Kidney (tissue), 14 donors: ENCODE data around the gene ARHGAP42. TPM values are rescaled to one million over a fixed set of nuclear protein-coding genes. Genes with fewer than 3 reads are reported as not detected.

Source experiments
- DNase-seq, 5 donors: peaks; one replicate each; pipeline ENCODE4 v3.0.0-alpha.2; 2013 to 2020
- FAIRE-seq: peaks from 2 replicates; lab custom pipeline; 2012; peaks lifted over from hg19 to GRCh38; lab: Jason Lieb, UNC
- H3K27ac ChIP-seq, 2 donors: one replicate each; pipeline ENCODE4 v1.7.0; 2013; ENCODE audit warnings: low read depth in 2 of 2, low read length in 2 of 2, inconsistent platforms in 1 of 2
- H3K27me3 ChIP-seq: one replicate; pipeline ENCODE4 v1.7.1; 2013; ENCODE audit warnings: low read length, inconsistent platforms; ENCODE audit not compliant: control insufficient read depth, insufficient read depth
- H3K36me3 ChIP-seq, 3 donors: one replicate each; pipeline versions ENCODE4 v1.7.0 to v1.7.1; 2013; ENCODE audit warnings: low read length in 3 of 3, control low read depth in 1 of 3, inconsistent platforms in 1 of 3; ENCODE audit not compliant: insufficient read depth in 3 of 3, control insufficient read depth in 2 of 3
- H3K4me1 ChIP-seq, 3 donors: one replicate each; pipeline versions ENCODE4 v1.7.0 to v1.7.1; 2013; ENCODE audit warnings: low read length in 3 of 3, inconsistent platforms in 1 of 3, low read depth in 1 of 3; ENCODE audit not compliant: control insufficient read depth in 2 of 3, insufficient read depth in 2 of 3
- H3K4me3 ChIP-seq, 3 donors: one replicate each; pipeline versions ENCODE4 v1.7.0 to v1.8.1; 2013; ENCODE audit warnings: low read length in 3 of 3, control low read depth in 1 of 3, inconsistent platforms in 1 of 3
- H3K9ac ChIP-seq, 3 donors: one replicate each; pipeline versions ENCODE4 v1.7.0 to v1.7.1; 2013; ENCODE audit warnings: low read length in 3 of 3, control low read depth in 1 of 3, inconsistent platforms in 1 of 3
- H3K9me3 ChIP-seq, 3 donors: one replicate each; pipeline versions ENCODE4 v1.7.0 to v1.7.1; 2013; ENCODE audit warnings: low read length in 3 of 3, control low read depth in 1 of 3, inconsistent platforms in 1 of 3; ENCODE audit not compliant: control insufficient read depth in 2 of 3, insufficient read depth in 1 of 3
- CTCF ChIP-seq: IDR thresholded peaks from 3 replicates; pipeline ENCODE4 v1.5.1; 2012; ENCODE audit warnings: mild to moderate bottlenecking, moderate library complexity, borderline replicate concordance; ENCODE audit not compliant: insufficient read depth; ENCODE audit errors: extremely low read depth
- intact Hi-C: fragments of 100-400 bp; cut with DNase I; formaldehyde crosslinking; loops from one replicate; pipeline ENCODE4 v1.11.1; 2022
- polyA plus RNA-seq: library from polyadenylated mRNA; stranded (reverse); fragments of 350-450 nt; fragmentation: Illumina TruSeq; extraction: RNeasy Lipid Tissue Mini Kit (QIAGEN cat#74804); gene quantifications from one replicate; pipeline ENCODE4 v1.2.3, GENCODE V29; 2014; ENCODE audit warnings: low read depth, low replicate concordance; ENCODE audit not compliant: insufficient read depth
- total RNA-seq: library from RNA; stranded (reverse); fragmentation: NEBNext Ultra II Directional; extraction: Animal tissue kit (Norgen Biotek cat#: 25700); gene quantifications from one replicate; pipeline ENCODE4 v1.2.1, GENCODE V29; 2021
- donor health status: control.
- donor health status: control.
- donor health status: control.
- donor health status: control.
- donor health status: control.
- donor health status: DM: yes; HTN: yes; CAD: no.
- donor health status: Normal renal cell carcinoma (clear cell type).

Gene ARHGAP42
- total and polyA plus RNA-seq, 2 donors from 2014 or later, result 4.2 to 18.9 TPM

DNA sequence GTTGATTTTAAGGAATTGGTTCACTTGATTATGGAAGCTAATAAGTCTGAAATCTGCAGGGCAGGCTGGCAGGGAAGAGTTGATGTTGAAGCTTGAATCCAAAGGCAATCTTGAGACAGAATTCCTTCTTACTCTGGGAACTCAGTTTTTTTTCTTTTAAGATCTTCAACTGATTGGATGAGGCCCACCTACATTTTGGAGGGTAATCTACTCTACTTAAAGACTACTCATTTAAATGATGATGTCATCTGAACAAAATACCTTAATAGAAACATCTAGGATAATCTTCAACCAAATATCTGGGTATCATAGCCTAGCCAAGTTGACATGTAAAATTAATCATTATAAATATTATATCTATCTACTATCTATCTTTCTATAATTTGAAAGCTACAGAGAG lies 279.3 kb downstream of the ARHGAP42 start:
- H3K9me3 ChIP-seq, result peaks cover 0 to 3% (median 0%) of the 10 kb centered on the region in 3 donors
- H3K27ac ChIP-seq, result no peak overlapping the region
- DNase-seq (no peak), FAIRE-seq (no peak)
- H3K27me3 ChIP-seq, result no peaks in the 10 kb centered on the region
- H3K4me1 ChIP-seq, result no peaks in the 10 kb centered on the region
- H3K9ac ChIP-seq, result no peak overlapping the region
- peaks cover 0 to 6% (median 0%) of the 10 kb centered on the region in 3 donors for H3K36me3 ChIP-seq
- no peak overlapping the region for H3K4me3 ChIP-seq
- intact Hi-C loops, result no loop called here
- no peak for TF ChIP-seq CTCF

GRCh38 chr11:100969008-100969407 lies 281.9 kb downstream of the ARHGAP42 start:
- no peaks in the 10 kb centered on the region for H3K4me1 ChIP-seq
- DNase-seq (no peak), FAIRE-seq (no peak)
- no peaks in the 10 kb centered on the region for H3K36me3 ChIP-seq
- no peak overlapping the region for H3K9ac ChIP-seq
- H3K27me3 ChIP-seq, result no peaks in the 10 kb centered on the region
- intact Hi-C loops, result no loop called here
- H3K4me3 ChIP-seq, result no peak overlapping the region
- no peak overlapping the region for H3K27ac ChIP-seq
- H3K9me3 ChIP-seq, result peaks cover 0 to 3% (median 0%) of the 10 kb centered on the region in 3 donors
- TF ChIP-seq CTCF, result no peak

- intact Hi-C loops, result no loop called here
Measured at GRCh38 chr11:100970283-100971164, 283.4 kb downstream of the ARHGAP42 start.

More at GRCh38 chr11:100970283-100971164, 283.4 kb downstream of the ARHGAP42 start:
- Histone ChIP-seq H3K36me3 (peaks cover 0 to 2% (median 0%) of the 10 kb centered on the region in 3 donors), H3K9me3 (peaks cover 0 to 3% (median 0%) of the 10 kb centered on the region in 3 donors), H3K27ac (no peak overlapping the region), H3K4me3 (no peak overlapping the region), H3K9ac (no peak overlapping the region), H3K4me1 (no peaks in the 10 kb centered on the region), H3K27me3 (no peaks in the 10 kb centered on the region)
- TF ChIP-seq CTCF, result no peak
- no peak for DNase-seq
- FAIRE-seq, result no peak
